Osteoblast (primary cell): ENCODE data around the gene BCL2L14. TPM values are rescaled to one million over a fixed set of nuclear protein-coding genes. Genes with fewer than 3 reads are reported as not detected.

Experiments used
- DNase-seq: peaks from one replicate; pipeline ENCODE4 v3.0.0; 2011; ENCODE audit warnings: low spot score, mixed read lengths; ENCODE audit not compliant: insufficient read length; ENCODE audit errors: missing footprints
- H2AFZ ChIP-seq: 2 replicates; pipeline ENCODE4 v1.6.0; 2011; ENCODE audit warnings: mild to moderate bottlenecking, low read length
- H3K27ac ChIP-seq: 2 replicates; pipeline ENCODE4 v1.5.1; 2011; ENCODE audit warnings: mild to moderate bottlenecking, low read depth, low read length, moderate library complexity
- H3K27me3 ChIP-seq: 2 replicates; pipeline ENCODE4 v1.6.0; 2012; ENCODE audit warnings: mild to moderate bottlenecking, control low read depth, inconsistent platforms, low read length, moderate library complexity; ENCODE audit not compliant: insufficient read depth
- H3K36me3 ChIP-seq: 2 replicates; pipeline ENCODE4 v1.5.1; 2011; ENCODE audit warnings: mild to moderate bottlenecking, low read length, control low read depth, moderate library complexity; ENCODE audit not compliant: insufficient read depth
- H3K4me1 ChIP-seq: 2 replicates; pipeline ENCODE4 v1.5.1; 2011; ENCODE audit warnings: mild to moderate bottlenecking, low read length, control low read depth, moderate library complexity; ENCODE audit not compliant: insufficient read depth
- H3K4me2 ChIP-seq: 2 replicates; pipeline ENCODE4 v1.6.0; 2011; ENCODE audit warnings: mild to moderate bottlenecking, low read length; ENCODE audit not compliant: insufficient read depth
- H3K4me3 ChIP-seq: fragments of 200-600 bp; sonication (generic); 3 replicates; pipeline ENCODE4 v1.5.1; 2012; ENCODE audit warnings: mild to moderate bottlenecking, low read length, inconsistent platforms; ENCODE audit not compliant: insufficient read depth
- H3K79me2 ChIP-seq: 2 replicates; pipeline ENCODE4 v1.6.0; 2012; ENCODE audit warnings: mild to moderate bottlenecking, low read length, control low read depth, inconsistent platforms; ENCODE audit not compliant: insufficient read depth
- H3K9me3 ChIP-seq: 2 replicates; pipeline ENCODE4 v1.5.1; 2011; ENCODE audit warnings: low read depth, low read length, control low read depth
- H4K20me1 ChIP-seq: 2 replicates; pipeline ENCODE4 v1.6.0; 2012; ENCODE audit warnings: mild to moderate bottlenecking, low read length, control low read depth; ENCODE audit not compliant: insufficient read depth
- total RNA-seq: library from RNA; depleted of rRNA; stranded (reverse); fragments of >200 nt; gene quantifications from 2 replicates; pipeline ENCODE4 v1.2.3, GENCODE V29; 2012
- TF ChIP-seq, protein P1 (sequence below): IDR thresholded peaks from 2 replicates; pipeline ENCODE4 v1.5.1; 2011; ENCODE audit warnings: mild to moderate bottlenecking, low read depth, low read length, moderate library complexity; ENCODE audit errors: extremely low read depth

Gene BCL2L14
- total RNA-seq, 1 donor, result not detected

DNA sequence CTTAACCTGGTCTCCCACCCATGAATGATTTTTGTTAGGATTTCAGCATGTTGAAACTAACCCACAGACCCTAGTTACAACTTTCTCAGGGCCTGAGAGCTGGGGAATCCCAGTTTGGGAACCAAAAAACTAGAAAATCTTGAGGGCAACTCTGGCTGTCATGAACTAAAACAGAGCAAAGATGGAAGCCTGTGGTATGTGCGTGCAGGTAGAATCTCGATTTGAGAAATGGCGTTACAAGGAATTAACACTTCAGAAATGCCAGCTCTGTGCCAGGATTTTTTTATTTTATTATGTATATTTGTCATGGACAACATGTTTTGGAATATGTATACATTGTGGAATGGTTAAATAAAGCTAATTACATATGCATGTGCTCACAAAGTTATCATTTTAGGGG lies 36.4 kb upstream of the BCL2L14 start:
- no peak for DNase-seq
- Histone ChIP-seq H3K27ac (no peak overlapping the region), H4K20me1 (no peaks in the 10 kb centered on the region), H3K9me3 (no peaks in the 10 kb centered on the region), H2AFZ (no peak overlapping the region), H3K4me1 (no peaks in the 10 kb centered on the region), H3K27me3 (no peaks in the 10 kb centered on the region), H3K36me3 (no peaks in the 10 kb centered on the region), H3K4me3 (no peak overlapping the region), H3K4me2 (no peak overlapping the region), H3K79me2 (no peaks in the 10 kb centered on the region)
- TF ChIP-seq, protein P1, sequence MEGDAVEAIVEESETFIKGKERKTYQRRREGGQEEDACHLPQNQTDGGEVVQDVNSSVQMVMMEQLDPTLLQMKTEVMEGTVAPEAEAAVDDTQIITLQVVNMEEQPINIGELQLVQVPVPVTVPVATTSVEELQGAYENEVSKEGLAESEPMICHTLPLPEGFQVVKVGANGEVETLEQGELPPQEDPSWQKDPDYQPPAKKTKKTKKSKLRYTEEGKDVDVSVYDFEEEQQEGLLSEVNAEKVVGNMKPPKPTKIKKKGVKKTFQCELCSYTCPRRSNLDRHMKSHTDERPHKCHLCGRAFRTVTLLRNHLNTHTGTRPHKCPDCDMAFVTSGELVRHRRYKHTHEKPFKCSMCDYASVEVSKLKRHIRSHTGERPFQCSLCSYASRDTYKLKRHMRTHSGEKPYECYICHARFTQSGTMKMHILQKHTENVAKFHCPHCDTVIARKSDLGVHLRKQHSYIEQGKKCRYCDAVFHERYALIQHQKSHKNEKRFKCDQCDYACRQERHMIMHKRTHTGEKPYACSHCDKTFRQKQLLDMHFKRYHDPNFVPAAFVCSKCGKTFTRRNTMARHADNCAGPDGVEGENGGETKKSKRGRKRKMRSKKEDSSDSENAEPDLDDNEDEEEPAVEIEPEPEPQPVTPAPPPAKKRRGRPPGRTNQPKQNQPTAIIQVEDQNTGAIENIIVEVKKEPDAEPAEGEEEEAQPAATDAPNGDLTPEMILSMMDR, result no peak

DNA sequence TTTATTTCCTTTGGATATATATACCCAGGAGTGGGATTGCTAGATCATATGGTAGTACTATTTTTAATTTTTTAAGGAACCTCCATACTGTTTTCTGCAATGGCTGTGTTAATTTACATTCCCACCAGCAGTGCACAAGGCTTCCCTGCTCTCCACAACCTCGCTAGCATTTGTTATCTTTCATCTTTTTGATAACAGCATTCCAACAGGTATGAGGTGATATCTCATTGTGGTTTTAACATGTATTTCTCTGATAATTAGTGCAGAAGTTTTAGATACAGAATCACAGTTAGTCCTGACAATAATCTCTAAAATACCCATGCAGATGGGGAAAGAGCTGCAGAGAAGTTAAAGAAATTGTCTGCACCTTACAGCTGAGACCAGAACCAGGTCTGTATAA lies 35.5 kb upstream of the BCL2L14 start:
- Histone ChIP-seq H3K9me3 (no peaks in the 10 kb centered on the region), H3K4me3 (no peak overlapping the region), H3K4me2 (no peak overlapping the region), H3K27me3 (no peaks in the 10 kb centered on the region), H3K27ac (no peak overlapping the region), H3K79me2 (no peaks in the 10 kb centered on the region), H3K36me3 (no peaks in the 10 kb centered on the region), H4K20me1 (no peaks in the 10 kb centered on the region), H2AFZ (no peak overlapping the region), H3K4me1 (no peaks in the 10 kb centered on the region)
- DNase-seq, result no peak
- TF ChIP-seq, protein P1, result no peak

DNA sequence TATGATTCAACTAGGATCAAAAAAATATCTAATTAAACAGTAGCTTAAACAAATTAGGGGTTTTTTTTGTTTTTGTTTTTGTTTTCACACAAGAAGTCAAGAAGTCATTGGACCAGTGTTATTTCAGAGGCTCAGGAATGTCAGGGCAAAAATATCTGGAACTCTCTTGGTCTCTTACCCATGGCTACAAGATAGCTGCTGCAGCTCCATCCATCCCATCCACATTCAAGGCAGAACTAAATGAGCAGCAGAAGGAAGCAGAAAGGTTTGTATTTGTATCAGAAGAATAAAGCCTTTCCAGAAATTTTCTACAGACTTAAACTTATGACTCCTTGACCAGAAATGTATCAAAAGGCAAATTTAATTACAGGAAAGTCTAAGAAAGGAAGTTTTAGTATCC lies 33.8 kb upstream of the BCL2L14 start:
- H3K27ac ChIP-seq, result no peak overlapping the region
- no peak overlapping the region for H3K4me2 ChIP-seq
- no peaks in the 10 kb centered on the region for H3K9me3 ChIP-seq
- H3K4me3 ChIP-seq, result no peak overlapping the region
- no peaks in the 10 kb centered on the region for H3K27me3 ChIP-seq
- H4K20me1 ChIP-seq, result no peaks in the 10 kb centered on the region
- H3K79me2 ChIP-seq, result no peaks in the 10 kb centered on the region
- H3K36me3 ChIP-seq, result no peaks in the 10 kb centered on the region
- TF ChIP-seq, protein P1, result no peak
- no peak for DNase-seq
- no peaks in the 10 kb centered on the region for H3K4me1 ChIP-seq
- H2AFZ ChIP-seq, result no peak overlapping the region

DNA sequence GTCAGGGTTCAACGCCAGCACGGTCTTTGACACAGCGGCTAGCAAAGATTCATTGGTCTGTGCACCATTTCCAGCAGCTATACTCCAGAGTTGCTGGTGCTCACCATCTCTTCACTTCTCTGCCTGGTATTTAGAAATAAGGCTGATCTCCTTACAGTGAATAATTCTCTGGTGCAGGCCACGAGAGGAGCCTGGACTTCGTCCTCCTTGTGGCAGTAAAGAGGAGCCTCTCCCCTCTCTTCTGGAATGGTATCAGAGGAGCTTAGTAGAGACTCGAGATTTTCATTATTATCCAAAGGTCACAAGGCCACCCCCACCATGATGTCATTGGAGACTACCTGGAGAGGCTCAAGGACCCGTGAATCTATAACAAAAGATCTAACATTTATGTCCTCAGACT lies 30.8 kb upstream of the BCL2L14 start:
- no peak overlapping the region for H3K27ac ChIP-seq
- no peak overlapping the region for H3K4me3 ChIP-seq
- TF ChIP-seq, protein P1, result no peak
- no peaks in the 10 kb centered on the region for H3K36me3 ChIP-seq
- H3K79me2 ChIP-seq, result no peaks in the 10 kb centered on the region
- H3K27me3 ChIP-seq, result no peaks in the 10 kb centered on the region
- no peak overlapping the region for H3K4me2 ChIP-seq
- H3K4me1 ChIP-seq, result no peaks in the 10 kb centered on the region
- no peak overlapping the region for H2AFZ ChIP-seq
- no peak for DNase-seq
- no peaks in the 10 kb centered on the region for H4K20me1 ChIP-seq
- no peaks in the 10 kb centered on the region for H3K9me3 ChIP-seq
